T follicular helper cell (primary cell): ENCODE results near the gene ACBD3.
"Not testable (repeated sequence)": the region's sequence is repeated elsewhere in the genome, so short reads cannot be mapped to it uniquely, and the experiment has no call there.

Source experiments
- DNase-seq: peaks from one replicate; pipeline ENCODE4 v3.0.0-alpha.2; 2020; ENCODE audit warnings: low read depth
- total RNA-seq, 2 experiments: gene quantifications; one replicate each; lab custom pipeline; 2026; lab: John Stamatoyannopoulos, UW

ACBD3 gene
- 54.2 to 59.9 reads per million in 2 experiments for total RNA-seq

DNA sequence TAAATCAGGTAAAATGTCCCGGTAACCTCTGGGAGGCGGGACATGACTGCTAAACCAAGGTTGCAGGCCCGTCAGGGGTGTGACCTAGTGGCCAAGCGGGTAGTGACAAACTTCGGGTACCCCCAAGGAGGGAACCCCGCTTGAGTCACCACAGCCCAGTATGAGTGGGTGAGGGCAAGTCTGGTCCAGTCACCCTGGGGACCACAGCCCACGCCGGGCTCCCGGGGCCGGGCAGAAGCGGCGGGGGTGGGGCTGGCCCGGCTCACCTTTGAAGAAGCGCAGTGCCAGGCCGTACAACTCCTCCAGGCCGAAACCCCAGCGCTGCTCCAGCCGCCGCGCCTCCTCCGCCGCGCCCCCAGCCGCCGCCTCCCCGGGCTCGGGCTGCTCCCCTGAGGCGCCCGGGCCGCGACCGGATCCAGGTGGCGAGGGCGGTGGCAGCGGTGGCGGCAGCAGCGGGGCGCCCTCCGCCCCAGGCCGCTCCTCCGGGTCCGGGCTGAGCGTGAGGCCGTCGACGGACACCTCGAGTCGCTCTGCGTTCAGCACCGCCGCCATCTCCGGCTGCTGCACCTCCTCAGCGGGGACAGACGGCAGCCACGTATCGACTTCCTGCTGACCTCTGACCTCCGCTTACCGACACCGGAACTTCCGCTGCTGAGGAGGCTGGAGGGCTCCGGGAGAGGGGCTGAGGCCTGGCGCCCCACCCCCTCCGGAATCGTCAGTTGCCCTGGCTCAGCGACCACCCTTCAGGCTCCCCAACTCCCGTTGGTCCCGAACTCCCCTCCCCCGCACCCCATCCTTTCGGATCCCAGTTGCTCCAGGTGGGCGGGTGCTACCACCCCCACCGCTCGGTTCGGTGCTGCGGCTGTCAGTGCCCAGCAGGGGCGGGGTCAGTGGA is at the start of gene ACBD3:
ACBD3 (minus strand) TSS at position 618 of the 895 bp plus-strand sequence; CDS start at position 552, 66 bp downstream.
- peak; percentile 78 for DNase-seq

DNA sequence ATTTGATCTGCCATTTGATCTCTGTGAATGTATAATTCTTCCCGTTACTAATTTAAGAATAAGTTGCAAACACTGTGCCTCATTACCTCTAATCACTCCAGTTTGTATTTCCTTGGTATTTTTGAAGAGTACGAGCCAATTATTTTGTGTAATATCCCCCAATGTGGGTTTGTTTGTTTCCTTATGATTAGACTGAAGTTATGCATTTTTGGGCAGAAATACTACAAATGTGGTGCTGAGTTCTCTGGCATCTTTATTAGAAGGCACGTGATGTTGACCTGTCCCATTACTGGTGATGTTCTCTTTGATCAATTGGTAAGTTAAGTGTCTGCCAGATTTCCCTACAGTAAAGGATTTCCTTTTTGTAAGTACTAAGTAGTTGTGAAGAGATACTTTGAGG is 47.3 kb upstream of the ACBD3 start:
- DNase-seq, result no peak

DNA sequence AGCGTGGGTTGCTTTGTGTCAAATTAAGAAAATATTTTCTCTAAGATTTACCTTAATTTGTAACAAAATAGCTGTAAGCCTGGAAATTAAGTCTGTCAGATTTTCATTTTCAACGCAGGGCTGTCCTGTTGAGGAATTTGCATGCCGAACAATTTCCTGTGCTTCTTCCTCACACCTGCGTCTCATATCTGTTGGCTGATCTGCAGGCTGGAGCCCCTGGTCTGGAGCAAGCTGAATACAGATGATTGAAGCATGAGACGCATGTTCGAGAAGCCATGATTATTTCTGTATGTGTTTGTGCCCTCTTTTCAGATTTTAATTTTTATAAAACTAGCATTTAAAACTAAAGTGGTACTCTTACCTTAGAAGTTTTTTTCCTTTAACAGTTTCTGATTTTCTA is 46.8 kb upstream of the ACBD3 start:
- DNase-seq, result no peak

DNA sequence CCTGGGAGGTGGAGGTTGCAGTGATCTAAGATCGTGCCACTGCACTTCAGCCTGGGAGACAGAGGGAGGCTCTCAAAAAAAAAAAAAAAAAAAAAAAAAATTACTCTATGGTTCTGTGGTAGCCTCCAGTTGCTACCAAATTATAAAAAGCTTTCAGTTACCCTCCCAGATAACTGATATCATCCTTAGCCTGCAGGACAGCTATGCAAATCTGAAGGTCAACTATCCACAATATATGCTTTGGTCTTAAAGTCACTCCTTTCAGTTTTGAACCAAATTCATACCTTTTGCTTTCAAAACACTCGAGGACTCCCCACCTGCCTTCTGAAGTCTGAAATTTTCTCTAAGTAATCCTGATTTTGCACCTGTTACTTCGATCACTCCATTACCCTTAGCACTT is 40.1 kb upstream of the ACBD3 start:
- DNase-seq, result no peak

DNA sequence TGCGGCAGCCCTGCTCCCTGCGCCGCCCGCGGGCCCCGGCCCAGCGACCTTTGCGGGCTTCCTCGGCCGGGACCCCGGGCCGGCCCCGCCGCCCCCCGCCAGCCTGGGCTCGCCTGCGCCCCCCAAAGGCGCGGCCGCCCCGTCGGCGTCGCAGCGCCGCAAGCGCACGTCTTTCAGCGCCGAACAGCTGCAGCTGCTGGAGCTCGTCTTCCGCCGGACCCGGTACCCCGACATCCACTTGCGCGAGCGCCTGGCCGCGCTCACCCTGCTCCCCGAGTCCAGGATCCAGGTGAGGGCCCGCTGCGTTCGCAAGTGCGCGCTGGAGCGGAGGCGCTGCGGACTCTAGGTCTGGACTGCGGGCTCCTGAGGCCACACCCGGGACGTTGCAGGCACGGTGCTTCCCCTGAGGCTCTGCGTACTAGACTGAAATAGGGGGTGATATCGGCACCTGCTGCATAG is 37.3 kb upstream of the ACBD3 start:
- DNase-seq, result no peak

DNA sequence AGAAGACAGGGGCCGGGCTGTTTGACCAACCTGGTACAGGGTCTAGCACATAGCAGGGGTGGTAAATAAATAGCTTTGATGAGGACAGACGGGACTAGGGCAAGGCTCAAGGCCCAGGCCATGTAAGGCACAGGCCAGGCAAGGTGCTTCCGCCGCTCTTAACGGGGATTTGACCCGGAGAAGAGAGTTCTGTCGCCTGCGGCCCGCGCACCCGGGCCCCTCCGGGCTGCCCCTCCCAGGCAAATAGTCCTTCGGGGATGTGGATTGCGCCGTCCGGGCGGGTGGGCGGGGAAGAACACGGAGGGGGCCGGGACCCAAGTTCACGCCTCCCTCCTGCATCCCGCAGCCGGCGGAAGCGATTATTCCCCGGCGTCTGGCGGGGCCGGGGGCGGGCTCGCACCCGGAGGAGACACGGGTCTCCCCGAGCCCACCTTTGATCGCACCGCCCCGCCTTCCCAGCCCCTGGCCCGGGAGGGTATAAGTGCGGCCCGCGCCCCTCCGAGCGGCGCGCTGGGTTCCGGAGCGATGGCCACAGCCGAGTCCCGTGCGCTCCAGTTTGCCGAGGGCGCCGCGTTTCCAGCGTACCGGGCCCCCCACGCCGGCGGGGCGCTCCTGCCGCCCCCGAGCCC is 36.7 kb upstream of the ACBD3 start, which contains the start of gene MIXL1:
MIXL1 (plus strand) TSS at position 508 of the 629 bp plus-strand sequence; CDS start at position 526, 18 bp downstream.
- DNase-seq, result no peak

DNA sequence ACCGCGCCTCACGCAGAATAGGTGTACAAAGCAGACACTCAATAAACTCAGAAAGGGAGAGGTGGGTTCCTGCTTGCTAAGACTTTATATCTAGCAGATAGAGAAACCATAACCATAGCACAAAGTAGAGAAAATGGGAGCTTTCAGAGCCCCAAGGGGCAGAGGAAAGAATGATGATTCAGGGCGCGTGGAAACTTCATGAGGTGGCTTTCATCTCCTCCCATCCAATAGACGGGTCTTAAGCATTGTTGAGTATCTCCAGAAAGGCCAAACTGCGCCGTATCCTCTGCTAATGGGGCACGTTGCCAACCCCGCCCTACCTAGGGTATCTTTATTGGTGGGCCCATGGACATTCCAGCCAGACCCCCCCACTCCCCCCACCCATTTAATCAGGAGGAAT is 36.1 kb upstream of the ACBD3 start:
- no peak for DNase-seq

DNA sequence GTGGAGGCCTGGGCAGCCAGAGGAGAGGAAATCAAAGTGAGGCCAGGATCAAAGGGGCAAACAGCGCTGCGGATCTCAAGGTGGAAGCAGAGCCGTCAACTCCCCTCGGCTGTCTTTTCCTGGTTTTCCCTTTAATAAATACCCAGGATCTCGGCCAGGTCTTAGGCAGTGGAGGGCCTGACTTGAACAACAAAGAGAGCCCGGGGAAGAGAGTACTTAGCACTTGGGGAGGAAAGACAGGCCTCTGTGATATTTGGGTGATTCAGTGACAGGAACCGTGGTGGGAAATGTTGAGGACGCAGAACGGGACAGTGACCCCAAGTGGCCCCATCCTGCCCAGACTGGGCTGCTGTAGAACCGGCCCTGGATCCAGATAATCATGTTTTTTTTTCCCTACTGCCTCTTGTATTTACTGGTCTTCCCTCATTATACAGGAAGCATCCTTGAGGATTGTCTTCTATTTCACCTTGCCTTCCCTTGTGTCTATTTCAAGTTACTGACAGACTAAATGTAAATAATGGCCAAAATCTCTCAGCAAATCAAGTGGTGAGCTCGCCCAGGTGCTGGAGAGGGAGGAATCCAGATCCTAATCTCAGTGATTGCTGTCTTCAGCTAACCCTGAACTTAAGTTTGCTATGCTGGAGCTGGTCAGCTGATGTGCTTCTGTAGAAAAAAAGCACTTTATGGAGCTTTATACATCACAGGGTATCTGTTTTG is 34.1 kb upstream of the ACBD3 start:
- no peak for DNase-seq

DNA sequence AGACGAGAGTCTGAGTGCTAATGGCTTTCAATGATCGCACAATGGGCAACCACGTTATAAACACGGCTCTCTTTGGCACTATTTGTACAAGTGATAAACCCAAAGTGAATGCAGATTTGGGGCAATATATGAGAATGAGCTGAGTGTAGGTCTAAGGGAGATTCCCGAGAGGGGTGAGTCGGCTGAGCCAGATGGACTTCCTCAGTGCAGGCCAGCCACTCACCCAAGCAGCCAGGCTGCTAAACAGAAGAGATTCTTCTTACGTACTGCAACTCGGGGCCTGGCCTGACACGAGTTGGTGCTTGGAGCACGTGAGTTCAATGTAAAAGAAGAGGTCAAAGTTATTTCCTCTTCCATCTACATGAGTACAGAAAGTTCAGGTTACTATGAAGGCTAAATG is 30.7 kb upstream of the ACBD3 start:
- DNase-seq, result no peak

DNA sequence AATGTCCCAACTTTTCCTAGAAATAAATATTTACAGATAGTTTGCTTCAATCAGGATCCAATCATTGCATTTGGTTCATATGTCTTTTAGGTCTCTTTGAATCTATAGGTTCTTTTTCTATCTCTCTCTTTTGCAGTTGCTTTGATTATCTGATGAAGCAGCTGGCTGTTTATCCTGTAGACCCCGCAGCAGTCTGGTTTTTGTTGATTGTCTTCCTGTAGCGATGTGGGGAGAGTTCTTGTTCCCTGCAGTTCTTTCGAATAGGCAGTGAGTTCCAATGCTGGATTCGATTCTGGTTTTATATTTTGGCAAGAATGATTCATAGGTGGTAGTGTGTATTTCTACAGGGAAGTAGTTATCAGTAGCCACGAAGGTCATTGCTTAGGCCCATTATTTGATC is 29.5 kb upstream of the ACBD3 start:
- no peak for DNase-seq

DNA sequence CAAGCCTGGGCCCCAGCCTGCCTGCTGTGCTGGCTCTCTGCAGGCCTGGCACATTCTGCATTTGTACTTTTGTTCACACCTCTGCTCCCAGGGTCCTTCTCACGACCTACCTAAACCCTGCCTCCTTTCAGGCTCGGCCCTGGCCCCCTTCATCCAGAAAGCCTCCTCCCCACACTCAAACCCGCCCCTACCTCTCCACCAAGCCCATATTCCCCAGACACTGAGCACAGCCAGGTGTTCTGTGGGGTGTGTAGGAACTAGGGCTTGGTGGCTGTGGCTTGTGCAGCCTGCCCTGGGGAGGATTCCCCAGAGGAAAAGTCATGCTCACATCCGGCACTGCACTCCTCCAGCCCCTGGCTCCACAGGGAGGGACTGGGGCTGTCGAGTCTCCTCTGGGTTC is 28.7 kb upstream of the ACBD3 start:
- DNase-seq, result no peak

DNA sequence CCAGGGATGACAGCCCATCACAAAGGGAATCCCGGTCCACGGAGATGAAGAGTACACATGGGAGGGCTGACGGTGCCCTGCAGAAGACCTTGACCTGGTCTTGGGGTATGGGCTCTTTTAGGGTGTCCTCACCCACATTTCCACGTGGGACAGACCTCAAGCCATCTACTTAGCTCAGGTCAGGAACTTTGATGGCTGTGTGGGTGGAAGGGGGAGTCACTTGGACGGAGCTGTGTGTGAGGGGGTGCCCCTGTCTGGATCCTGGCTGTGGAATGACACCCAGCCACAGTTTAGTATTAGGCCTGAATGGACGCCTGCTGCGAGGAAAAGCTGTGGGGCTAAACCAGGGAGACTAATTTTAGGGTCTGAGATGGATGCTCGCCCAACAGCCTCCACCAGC is 26.0 kb upstream of the ACBD3 start:
- DNase-seq, result no peak

DNA sequence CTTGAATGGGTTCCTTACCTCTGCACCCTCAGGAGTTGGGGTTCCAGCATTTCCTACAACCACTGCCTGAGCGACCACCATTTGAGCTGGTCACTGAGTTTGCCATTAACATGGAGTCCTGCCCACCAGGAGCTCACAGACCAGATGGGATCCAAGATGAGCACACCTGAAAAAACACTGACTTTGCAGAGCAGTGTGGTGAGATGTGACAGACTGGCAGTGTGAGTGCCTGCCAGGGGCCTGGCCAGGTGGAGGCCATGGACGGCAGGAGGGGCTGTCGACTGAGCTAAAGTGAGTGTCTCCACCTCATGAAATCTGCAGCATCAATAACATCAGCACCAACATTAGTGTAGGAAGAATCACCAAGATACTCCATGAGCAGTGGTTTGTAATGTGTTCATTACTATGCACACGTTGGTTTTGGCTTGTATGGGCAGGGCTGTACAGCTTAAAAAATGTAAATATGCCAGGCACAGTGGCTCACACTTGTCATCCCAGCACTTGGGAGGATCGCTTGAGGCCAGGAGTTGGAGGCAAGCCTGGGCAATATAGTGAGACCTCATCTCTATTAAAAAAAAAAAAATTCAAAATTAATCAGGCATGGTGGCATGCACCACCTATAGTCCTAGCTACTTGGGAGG is 24.8 kb upstream of the ACBD3 start:
- DNase-seq, result no peak

DNA sequence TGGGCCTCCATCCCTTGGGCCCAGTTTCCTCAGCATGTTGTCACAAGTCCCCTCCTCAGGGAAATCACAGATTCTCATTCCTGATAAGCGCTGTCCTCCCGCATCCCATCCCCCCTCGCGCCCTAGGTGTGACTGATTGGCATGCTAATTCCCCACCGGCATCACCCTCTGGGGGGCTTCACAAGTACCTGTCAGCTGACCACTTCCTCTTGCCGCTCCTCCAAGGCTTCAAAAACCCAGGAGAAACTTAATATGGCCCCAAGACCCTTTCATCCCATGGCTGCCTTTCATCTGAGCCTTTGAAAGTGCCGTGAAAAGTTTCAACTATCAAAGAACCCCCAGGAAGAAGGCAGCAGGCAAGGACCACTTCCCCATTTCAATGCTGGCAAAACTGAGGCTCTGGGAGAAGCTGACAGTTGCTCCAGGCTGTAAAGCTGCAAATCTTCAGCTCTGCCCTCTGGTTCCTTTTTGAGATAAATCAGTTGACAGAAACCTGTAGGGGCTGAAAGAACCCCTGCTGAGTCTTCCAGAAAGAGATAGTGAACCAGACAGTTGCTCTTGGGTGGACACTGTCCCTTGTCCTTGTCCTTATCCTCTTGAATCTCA is 24.1 kb upstream of the ACBD3 start:
- DNase-seq, result no peak

DNA sequence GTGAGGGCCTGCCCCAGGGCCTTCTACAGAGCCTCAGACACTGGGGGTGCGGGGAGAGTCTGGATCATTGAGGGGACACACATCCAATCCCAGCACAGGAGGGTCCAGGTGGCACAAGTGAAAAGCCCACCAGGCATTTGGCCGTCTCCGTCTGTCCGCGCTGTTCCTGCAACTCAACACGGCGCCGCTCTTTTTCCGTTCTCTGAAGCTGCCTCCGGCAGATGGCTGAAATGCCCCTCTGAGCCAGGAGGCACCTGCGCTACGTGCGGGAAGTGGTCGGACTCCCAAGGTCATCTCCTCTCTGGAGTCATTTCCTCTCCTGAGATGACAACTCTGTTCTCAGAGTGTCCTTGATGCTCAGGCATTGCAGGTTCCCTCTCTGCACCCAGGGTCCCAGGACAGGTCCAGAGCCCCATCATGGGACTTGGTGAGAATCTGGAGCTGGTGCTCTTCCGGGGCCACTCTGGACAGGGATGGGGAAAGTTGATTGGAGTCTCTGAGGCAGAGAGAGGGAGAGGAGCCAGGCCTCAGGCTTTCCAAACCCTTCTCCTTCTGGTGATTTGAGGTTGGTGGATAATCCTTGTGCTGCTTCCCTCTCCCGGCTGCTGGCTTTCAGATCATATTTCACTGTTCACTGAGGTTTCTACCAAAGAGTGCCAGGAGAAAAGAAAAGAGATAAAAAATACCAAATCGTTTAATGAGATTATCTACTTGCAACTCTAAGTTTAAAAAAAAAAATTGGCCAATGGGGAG is 22.9 kb upstream of the ACBD3 start:
- DNase-seq, result no peak

DNA sequence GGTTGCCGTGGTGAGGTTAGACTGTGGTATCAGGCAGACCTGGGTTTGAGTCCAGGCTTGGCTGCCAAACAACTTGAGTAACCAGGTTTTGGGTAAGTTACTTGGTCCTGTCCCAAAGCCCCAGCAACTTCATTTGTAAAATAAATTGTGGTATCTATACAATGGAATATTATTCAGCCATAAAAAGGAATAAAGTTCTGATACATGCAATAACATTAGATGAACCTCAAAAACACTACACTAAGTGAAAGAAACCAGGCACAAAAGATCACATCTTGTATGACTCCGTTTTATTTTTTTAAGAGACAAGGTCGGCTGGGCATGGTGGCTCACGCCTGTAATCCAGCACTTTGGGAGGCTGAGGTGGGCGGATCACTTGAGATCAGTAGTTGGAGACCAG is 20.5 kb upstream of the ACBD3 start:
- DNase-seq, result no peak

DNA sequence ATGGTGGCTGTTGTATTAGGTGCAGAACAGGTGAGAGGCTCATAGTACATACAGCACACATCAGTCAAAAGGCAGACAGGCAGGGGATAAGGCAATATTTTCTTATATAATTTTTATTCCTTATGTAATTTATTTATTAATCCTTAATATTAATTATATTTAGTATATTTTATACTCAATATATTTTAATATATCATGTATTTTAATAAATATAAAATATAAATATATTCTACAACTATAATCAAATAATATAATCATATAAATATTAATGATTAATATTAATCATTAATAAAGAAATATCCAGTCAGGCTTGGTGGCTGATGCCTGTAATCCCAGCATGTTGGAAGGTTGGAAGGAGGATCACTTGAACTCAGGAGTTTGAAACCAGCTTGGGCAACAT is 17.7 kb upstream of the ACBD3 start:
- no peak for DNase-seq

DNA sequence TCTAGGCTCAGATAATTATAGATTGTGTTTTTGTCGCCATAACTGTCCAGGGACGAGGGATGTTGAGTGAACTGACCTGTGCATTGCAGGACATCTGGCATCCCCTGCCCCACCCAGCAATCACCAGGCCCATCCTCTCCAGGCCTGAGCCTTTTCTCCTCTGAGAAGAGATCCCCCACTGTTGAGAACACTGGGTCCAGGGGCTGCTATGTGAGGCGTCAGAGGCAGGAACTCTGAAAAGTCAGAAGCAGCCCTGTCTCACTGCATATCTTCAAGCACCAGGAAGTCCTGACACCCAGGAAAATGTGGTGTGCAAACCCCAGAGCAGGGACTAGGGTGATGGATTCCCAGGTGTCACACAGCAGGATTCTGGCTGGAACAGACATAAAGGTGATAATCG is 17.1 kb upstream of the ACBD3 start:
- DNase-seq, result no peak

DNA sequence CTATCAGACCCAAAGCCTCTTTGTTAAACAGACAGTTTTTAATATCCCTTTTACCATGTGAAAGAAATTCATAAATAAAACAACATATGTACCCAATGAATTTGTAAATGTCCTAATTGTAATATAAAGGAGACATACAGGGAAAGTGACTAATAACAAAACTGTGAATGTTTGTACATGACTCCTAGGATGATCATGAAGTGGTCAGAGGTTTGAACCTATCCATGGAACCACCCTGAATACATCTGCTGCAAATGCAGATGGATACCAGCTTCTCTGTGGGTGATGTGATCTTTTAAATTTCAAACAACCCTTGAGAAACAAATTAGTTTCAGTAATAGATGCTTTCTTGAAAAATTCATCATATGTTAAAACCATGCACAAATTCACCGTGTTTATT is 16.7 kb upstream of the ACBD3 start:
- no peak for DNase-seq

DNA sequence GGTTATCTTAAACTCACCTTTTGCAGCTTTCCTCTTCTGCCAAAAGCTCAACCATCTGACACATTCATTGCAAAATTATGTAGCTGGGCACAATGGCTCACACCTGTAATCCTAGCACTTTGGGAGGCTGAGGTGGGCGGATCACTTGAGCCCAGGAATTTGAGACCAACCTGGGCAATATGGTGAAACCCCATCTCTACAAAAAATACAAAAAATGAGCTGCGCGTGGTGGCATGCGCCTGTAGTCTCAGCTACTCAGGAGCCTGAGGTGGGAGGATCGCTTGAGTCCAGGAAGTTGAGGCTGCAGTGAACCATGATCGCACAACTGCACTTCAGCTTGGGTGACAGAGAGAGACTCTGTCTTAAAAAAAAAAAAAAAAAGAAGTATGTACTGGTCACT is 16.1 kb upstream of the ACBD3 start:
- DNase-seq, result not testable (repeated sequence)

DNA sequence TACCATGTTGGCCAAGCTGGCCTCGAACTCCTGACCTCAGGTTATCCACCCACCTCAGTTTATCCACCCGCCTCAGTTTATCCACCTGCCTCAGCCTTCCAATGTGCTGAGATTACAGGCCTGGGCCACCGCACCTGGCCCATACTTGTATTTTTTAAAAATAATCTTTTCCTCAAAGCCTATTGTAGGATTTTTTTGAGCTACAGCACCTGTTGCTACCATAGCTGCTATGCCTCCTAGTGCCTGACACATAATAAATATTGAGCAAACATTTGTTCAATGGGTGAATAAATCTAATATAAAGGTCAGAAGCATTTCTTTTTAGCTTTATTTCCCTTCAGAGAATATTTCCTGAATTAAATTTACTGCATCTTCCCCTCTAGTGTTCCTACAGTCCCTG is 15.7 kb upstream of the ACBD3 start:
- DNase-seq, result no peak
